ENCODE data around the gene SH3D21.
A peak's percentile ranks its signal among the peaks of the same experiment; 100 is the strongest.

SH3D21 gene

GRCh38 chr1:36359911-36360550 is 53.9 kb downstream of the SH3D21 start:
- DNase-seq: peak; percentile 31

- DNase-seq: no peak
These were observed 59.2 kb downstream of the SH3D21 start for GRCh38 chr1:36365381-36365780.

- DNase-seq: peak; percentile 49
These were observed 60.0 kb downstream of the SH3D21 start for GRCh38 chr1:36366091-36366661.

- DNase-seq: no peak
These were observed 60.9 kb downstream of the SH3D21 start for GRCh38 chr1:36367066-36367465.

GRCh38 chr1:36367798-36368197 is 61.6 kb downstream of the SH3D21 start:
- DNase-seq: no peak

GRCh38 chr1:36369061-36369861 is 63.1 kb downstream of the SH3D21 start:
- peak; percentile 89 for DNase-seq

Measured in stimulated activated CD4-positive, alpha-beta T cell treated with anti-CD3 and anti-CD28 coated beads, Interleukin-15, amount 100 ng/mL, for 24 hours (primary cell).